ENCODE data around the gene NXPE3.

The NXPE3 gene

DNA sequence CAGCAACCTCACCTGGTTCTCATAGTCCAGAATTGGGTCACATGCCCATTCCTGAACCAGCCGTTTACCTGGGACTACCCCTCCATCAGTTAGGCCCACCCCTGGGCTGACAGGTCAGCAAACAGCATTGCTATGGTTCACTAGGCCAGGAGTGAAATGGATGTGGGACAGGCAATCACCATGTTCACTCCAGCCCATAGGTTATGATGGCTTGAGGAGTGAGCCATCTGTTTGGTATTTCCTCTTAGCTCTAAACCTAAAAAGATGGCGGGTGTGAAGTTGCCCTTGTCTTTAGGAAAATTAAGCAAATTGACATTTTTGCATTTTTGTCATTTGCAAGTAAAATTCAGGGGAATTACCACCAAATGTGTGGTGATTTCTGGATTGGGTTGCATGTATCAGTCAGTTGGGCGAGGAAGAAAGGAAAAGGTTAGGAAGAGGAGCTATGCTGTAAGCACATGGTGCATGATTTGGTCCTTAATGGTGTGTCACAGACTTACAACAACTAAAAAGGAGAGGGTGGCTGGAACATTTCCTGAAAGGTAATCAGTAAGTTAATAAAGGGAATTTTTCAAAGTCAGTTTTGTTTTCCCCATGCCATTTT lies 17.2 kb downstream of the NXPE3 start:
- H3K9me2 ChIP-seq (replicated peaks; ENCODE audit: insufficient read depth, low read length), result no peaks in the 10 kb centered on the region
- H3K9me3 ChIP-seq (ENCODE audit: insufficient read depth, low read length), result peaks cover 4% of the 10 kb centered on the region; the same call in 1 of the 2 replicates
- no peak overlapping the region for H2AFZ ChIP-seq (ENCODE audit: low read depth, low read length, severe bottlenecking)
- peaks cover 56% of the 10 kb centered on the region for H3K36me3 ChIP-seq (ENCODE audit: low read length)
- no peak overlapping the region for H3K9ac ChIP-seq (ENCODE audit: low read length)
- no peak overlapping the region for H3K4me2 ChIP-seq (ENCODE audit: low read depth, low read length, poor library complexity, severe bottlenecking)
- no peak for TF ChIP-seq EZH2phosphoT487 (conservative IDR thresholded peaks at IDR 0.05; ENCODE audit: low read length)
- TF ChIP-seq, protein P1, sequence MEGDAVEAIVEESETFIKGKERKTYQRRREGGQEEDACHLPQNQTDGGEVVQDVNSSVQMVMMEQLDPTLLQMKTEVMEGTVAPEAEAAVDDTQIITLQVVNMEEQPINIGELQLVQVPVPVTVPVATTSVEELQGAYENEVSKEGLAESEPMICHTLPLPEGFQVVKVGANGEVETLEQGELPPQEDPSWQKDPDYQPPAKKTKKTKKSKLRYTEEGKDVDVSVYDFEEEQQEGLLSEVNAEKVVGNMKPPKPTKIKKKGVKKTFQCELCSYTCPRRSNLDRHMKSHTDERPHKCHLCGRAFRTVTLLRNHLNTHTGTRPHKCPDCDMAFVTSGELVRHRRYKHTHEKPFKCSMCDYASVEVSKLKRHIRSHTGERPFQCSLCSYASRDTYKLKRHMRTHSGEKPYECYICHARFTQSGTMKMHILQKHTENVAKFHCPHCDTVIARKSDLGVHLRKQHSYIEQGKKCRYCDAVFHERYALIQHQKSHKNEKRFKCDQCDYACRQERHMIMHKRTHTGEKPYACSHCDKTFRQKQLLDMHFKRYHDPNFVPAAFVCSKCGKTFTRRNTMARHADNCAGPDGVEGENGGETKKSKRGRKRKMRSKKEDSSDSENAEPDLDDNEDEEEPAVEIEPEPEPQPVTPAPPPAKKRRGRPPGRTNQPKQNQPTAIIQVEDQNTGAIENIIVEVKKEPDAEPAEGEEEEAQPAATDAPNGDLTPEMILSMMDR (IDR thresholded peaks at IDR 0.05; ENCODE audit: insufficient read depth, low read length, poor library complexity, severe bottlenecking), result no peak
- H4K20me1 ChIP-seq (ENCODE audit: low read depth, low read length), result no peaks in the 10 kb centered on the region
- H3K27ac ChIP-seq (ENCODE audit: low read depth, low read length), result no peak overlapping the region
- H3F3A ChIP-seq (ENCODE audit: insufficient read depth), result peaks cover 7% of the 10 kb centered on the region; the same call in 1 of the 2 replicates
- H3K4me3 ChIP-seq (ENCODE audit: insufficient read depth, low read length, poor library complexity, severe bottlenecking), result no peak overlapping the region
- H3K79me2 ChIP-seq (ENCODE audit: insufficient read depth, low read length), result peaks cover 51% of the 10 kb centered on the region
- H3K27me3 ChIP-seq (ENCODE audit: low read length), result no peaks in the 10 kb centered on the region

DNA sequence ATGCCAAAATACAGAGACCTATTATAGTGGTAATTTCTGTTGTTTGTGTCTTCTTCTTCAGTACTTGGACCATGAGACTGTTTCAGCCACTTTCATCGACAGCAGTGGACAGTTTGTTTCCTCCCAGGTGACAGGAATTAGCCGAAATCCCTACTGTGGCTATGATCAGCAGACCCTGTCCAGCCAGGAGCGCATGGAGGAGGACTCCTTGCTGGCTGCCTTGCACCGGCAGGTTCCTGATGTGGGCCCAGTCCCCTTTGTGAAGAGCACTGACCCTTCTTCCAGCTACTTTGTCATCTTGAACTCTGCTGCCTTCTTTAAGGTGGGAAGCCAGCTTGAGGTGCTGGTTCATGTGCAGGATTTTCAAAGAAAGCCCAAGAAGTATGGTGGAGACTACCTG lies 22.2 kb downstream of the NXPE3 start:
- Histone ChIP-seq H3K27ac (ENCODE audit: low read depth, low read length) (no peak overlapping the region), H3K9ac (ENCODE audit: low read length) (no peak overlapping the region), H3F3A (ENCODE audit: insufficient read depth) (peaks cover 11% of the 10 kb centered on the region; the same call in 1 of the 2 replicates), H3K9me3 (ENCODE audit: insufficient read depth, low read length) (no peaks in the 10 kb centered on the region), H3K36me3 (ENCODE audit: low read length) (peaks cover 23% of the 10 kb centered on the region), H3K9me2 (replicated peaks; ENCODE audit: insufficient read depth, low read length) (no peaks in the 10 kb centered on the region), H3K79me2 (ENCODE audit: insufficient read depth, low read length) (peaks cover 26% of the 10 kb centered on the region), H3K4me2 (ENCODE audit: low read depth, low read length, poor library complexity, severe bottlenecking) (no peak overlapping the region), H2AFZ (ENCODE audit: low read depth, low read length, severe bottlenecking) (no peak overlapping the region), H3K27me3 (ENCODE audit: low read length) (no peaks in the 10 kb centered on the region), H3K4me3 (ENCODE audit: insufficient read depth, low read length, poor library complexity, severe bottlenecking) (no peak overlapping the region), H4K20me1 (ENCODE audit: low read depth, low read length) (no peaks in the 10 kb centered on the region)
- no peak for TF ChIP-seq EZH2phosphoT487 (conservative IDR thresholded peaks at IDR 0.05; ENCODE audit: low read length)
- TF ChIP-seq, protein P1 (IDR thresholded peaks at IDR 0.05; ENCODE audit: insufficient read depth, low read length, poor library complexity, severe bottlenecking), result no peak

DNA sequence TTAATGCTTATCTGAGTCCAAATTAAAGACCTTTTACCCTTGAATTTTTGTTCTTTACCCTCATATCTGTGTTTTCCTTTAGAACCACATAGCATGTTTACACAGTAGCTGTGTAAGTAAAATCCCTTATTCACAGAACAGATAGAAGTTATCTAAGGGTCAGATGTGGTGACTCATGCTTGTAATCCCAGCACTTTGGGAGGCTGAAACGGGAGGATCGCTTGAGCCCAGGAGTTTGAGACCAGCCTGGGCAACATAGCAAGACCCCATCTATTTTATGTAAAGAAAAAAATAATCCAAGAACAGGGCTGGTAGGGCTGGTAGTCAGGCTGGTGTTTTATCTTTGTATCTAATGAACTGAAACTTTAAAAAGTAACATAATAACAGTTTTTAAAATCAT lies 23.2 kb downstream of the NXPE3 start:
- H3K27me3 ChIP-seq (ENCODE audit: low read length), result no peaks in the 10 kb centered on the region
- no peaks in the 10 kb centered on the region for H3K9me3 ChIP-seq (ENCODE audit: insufficient read depth, low read length)
- H3K79me2 ChIP-seq (ENCODE audit: insufficient read depth, low read length), result peaks cover 17% of the 10 kb centered on the region; the same call in 1 of the 2 replicates
- H3K27ac ChIP-seq (ENCODE audit: low read depth, low read length), result no peak overlapping the region
- H3K4me2 ChIP-seq (ENCODE audit: low read depth, low read length, poor library complexity, severe bottlenecking), result no peak overlapping the region
- no peak overlapping the region for H3K4me3 ChIP-seq (ENCODE audit: insufficient read depth, low read length, poor library complexity, severe bottlenecking)
- H3K36me3 ChIP-seq (ENCODE audit: low read length), result peaks cover 16% of the 10 kb centered on the region
- TF ChIP-seq, protein P1 (IDR thresholded peaks at IDR 0.05; ENCODE audit: insufficient read depth, low read length, poor library complexity, severe bottlenecking), result no peak
- no peak for TF ChIP-seq EZH2phosphoT487 (conservative IDR thresholded peaks at IDR 0.05; ENCODE audit: low read length)
- H3K9ac ChIP-seq (ENCODE audit: low read length), result no peak overlapping the region
- H3F3A ChIP-seq (ENCODE audit: insufficient read depth), result peaks cover 11% of the 10 kb centered on the region; the same call in 1 of the 2 replicates
- H2AFZ ChIP-seq (ENCODE audit: low read depth, low read length, severe bottlenecking), result no peak overlapping the region
- H4K20me1 ChIP-seq (ENCODE audit: low read depth, low read length), result no peaks in the 10 kb centered on the region
- H3K9me2 ChIP-seq (replicated peaks; ENCODE audit: insufficient read depth, low read length), result no peaks in the 10 kb centered on the region
